GM12878 (cell line): Measurements from ENCODE around the gene VSIG10. TPM values are rescaled to one million over a fixed set of nuclear protein-coding genes. Genes with fewer than 3 reads are reported as not detected.

Source experiments
- ATAC-seq: fragments of 200-7000 bp; cut with Tn5 transposase; 3 replicates; pipeline ENCODE4 v1.9.1; 2020; ENCODE audit warnings: mild to moderate bottlenecking, moderate library complexity
- BruUV-seq: library from RNA; stranded (reverse); fragments of 400-500 nt; replicated peaks from 2 replicates; lab custom pipeline; 2021; lab: Mats Ljungman, UMichigan
- CTCF ChIA-PET: fragments of 300-600 bp; sonication (Branson Sonifier 250); formaldehyde crosslinking; extraction: SDS; loops from one replicate; lab custom pipeline; 2021; ENCODE audit warnings: inconsistent platforms; lab: Yijun Ruan, JAX
- POLR2A ChIA-PET: fragments of 350-600 bp; formaldehyde crosslinking; extraction: SDS; loops from one replicate; lab custom pipeline; 2021; ENCODE audit warnings: inconsistent platforms; lab: Charles Lee
- RAD21 ChIA-PET: fragments of 300-600 bp; sonication (Branson Sonifier 250); formaldehyde crosslinking; loops from one replicate; lab custom pipeline; 2023; ENCODE audit warnings: antibody characterized with exemption; ENCODE audit not compliant: unreplicated experiment; lab: Charles Lee
- SMC1A ChIA-PET: fragments of 300-600 bp; sonication (Branson Sonifier 250); formaldehyde crosslinking; loops from one replicate; lab custom pipeline; 2023; ENCODE audit not compliant: unreplicated experiment, uncharacterized antibody; lab: Charles Lee
- DNase-seq: peaks from one replicate; pipeline ENCODE4 v3.0.0-alpha.2; 2011; ENCODE audit warnings: low read depth, low spot score
- FAIRE-seq: peaks from 3 replicates; lab custom pipeline; 2011; peaks lifted over from hg19 to GRCh38; lab: Jason Lieb, UNC
- H2AFZ ChIP-seq: 2 replicates; pipeline ENCODE4 v1.6.0; 2011; ENCODE audit warnings: low read depth, low read length, control low read depth; ENCODE audit not compliant: control insufficient read depth
- H3K27ac ChIP-seq: 2 replicates; pipeline ENCODE4 v1.5.1; 2011; ENCODE audit warnings: control low read depth; ENCODE audit not compliant: control insufficient read depth, insufficient read depth
- H3K27me3 ChIP-seq, 2 experiments: replicated peaks in 1 of 2; 2 replicates each; pipeline versions ENCODE4 v1.6.0 to v1.6.1; 2011; ENCODE audit warnings: low read length in 1 of 2; ENCODE audit not compliant: control insufficient read depth in 2 of 2, insufficient read depth in 2 of 2
- H3K36me3 ChIP-seq, 2 experiments: 2 replicates each; pipeline ENCODE4 v1.5.1; 2011; ENCODE audit warnings: low read length in 1 of 2; ENCODE audit not compliant: control insufficient read depth in 2 of 2, insufficient read depth in 2 of 2
- H3K4me1 ChIP-seq: 2 replicates; pipeline ENCODE4 v1.6.1; 2011; ENCODE audit warnings: mild to moderate bottlenecking, low read length, moderate library complexity, mixed read lengths; ENCODE audit not compliant: control insufficient read depth, insufficient read depth
- H3K4me2 ChIP-seq: 2 replicates; pipeline ENCODE4 v1.6.0; 2011; ENCODE audit warnings: control low read depth; ENCODE audit not compliant: control insufficient read depth, insufficient read depth
- H3K4me3 ChIP-seq: fragments of 200-600 bp; sonication (generic); 2 replicates; pipeline ENCODE4 v1.5.1; 2016
- H3K79me2 ChIP-seq: 2 replicates; pipeline ENCODE4 v1.6.0; 2011; ENCODE audit warnings: low read length; ENCODE audit not compliant: control insufficient read depth, insufficient read depth
- H3K9ac ChIP-seq: 2 replicates; pipeline ENCODE4 v1.8.0; 2011; ENCODE audit warnings: low read length, control low read depth, mixed read lengths; ENCODE audit not compliant: control insufficient read depth, insufficient read depth
- H3K9me3 ChIP-seq: replicated peaks from 3 replicates; pipeline ENCODE4 v1.5.1; 2011; ENCODE audit warnings: mild to moderate bottlenecking, low read length; ENCODE audit not compliant: control insufficient read depth, insufficient read depth
- H4K20me1 ChIP-seq: 2 replicates; pipeline ENCODE4 v1.6.0; 2011; ENCODE audit not compliant: control insufficient read depth, insufficient read depth
- ATF7 ChIP-seq: fragments of 450-650 bp; IDR thresholded peaks from 2 replicates; pipeline ENCODE4 v1.6.1; 2016; ENCODE audit warnings: low read depth, mild to moderate bottlenecking
- BCL3 ChIP-seq: IDR thresholded peaks from 2 replicates; pipeline ENCODE4 v1.6.1; 2011; ENCODE audit warnings: borderline replicate concordance, low read depth, mild to moderate bottlenecking, moderate library complexity, low read length; ENCODE audit not compliant: insufficient read depth, poor library complexity, severe bottlenecking
- E2F8 ChIP-seq: fragments of 450-650 bp; IDR thresholded peaks from 2 replicates; pipeline ENCODE4 v1.6.1; 2018; ENCODE audit warnings: mild to moderate bottlenecking, low read depth, moderate library complexity; ENCODE audit not compliant: partially characterized antibody
- GABPA ChIP-seq: IDR thresholded peaks from 2 replicates; pipeline ENCODE4 v1.6.1; 2014; ENCODE audit warnings: antibody characterized with exemption, low read depth, mild to moderate bottlenecking, inconsistent platforms
- HDAC6 ChIP-seq: fragments of 200-600 bp; sonication (generic); IDR thresholded peaks from one replicate; pipeline ENCODE4 v1.8.0; 2017; ENCODE audit warnings: antibody characterized with exemption; ENCODE audit not compliant: unreplicated experiment
- IKZF2 ChIP-seq, 2 experiments: fragments of 450-650 bp; IDR thresholded peaks; 2 replicates each; pipeline ENCODE4 v1.6.1; 2017; ENCODE audit warnings: mild to moderate bottlenecking in 2 of 2, moderate library complexity in 2 of 2
- KLF5 ChIP-seq: fragments of 450-650 bp; IDR thresholded peaks from 2 replicates; pipeline ENCODE4 v1.6.1; 2014; ENCODE audit warnings: mild to moderate bottlenecking; ENCODE audit not compliant: partially characterized antibody
- NR2C2 ChIP-seq: IDR thresholded peaks from 2 replicates; pipeline ENCODE4 v1.6.1; 2011; ENCODE audit warnings: borderline replicate concordance, low read depth; ENCODE audit not compliant: control insufficient read depth, insufficient read length
- PAX5 ChIP-seq: IDR thresholded peaks from 2 replicates; pipeline ENCODE4 v1.6.1; 2011; ENCODE audit warnings: low read depth, low read length, borderline replicate concordance
- PBX3 ChIP-seq: IDR thresholded peaks from 2 replicates; pipeline ENCODE4 v1.6.1; 2011; ENCODE audit warnings: mild to moderate bottlenecking, low read depth, low read length, moderate library complexity; ENCODE audit not compliant: insufficient replicate concordance
- PKNOX1 ChIP-seq: fragments of 450-650 bp; IDR thresholded peaks from 2 replicates; pipeline ENCODE4 v1.6.1; 2016; ENCODE audit warnings: mild to moderate bottlenecking
- TARDBP ChIP-seq: IDR thresholded peaks from 2 replicates; pipeline ENCODE4 v1.6.1; 2016; ENCODE audit warnings: borderline replicate concordance
- TCF7 ChIP-seq: IDR thresholded peaks from 2 replicates; pipeline ENCODE4 v1.6.1; 2014; ENCODE audit warnings: antibody characterized with exemption, borderline replicate concordance
- ZNF217 ChIP-seq: fragments of 450-650 bp; IDR thresholded peaks from 2 replicates; pipeline ENCODE4 v1.6.1; 2017; ENCODE audit warnings: antibody characterized with exemption, mild to moderate bottlenecking
- WGBS: methylation state at CpG from one replicate; pipeline ENCODE4 v1.1.6; 2016; ENCODE audit warnings: low lambda C conversion rate; ENCODE audit not compliant: insufficient replicate concordance, insufficient coverage; ENCODE audit errors: missing lambda C conversion rate; 5-methylcytosine and 5-hydroxymethylcytosine counted together
- in situ Hi-C: fragments of 300-500 bp; cut with MboI; formaldehyde crosslinking; loops from 9 replicates; pipeline ENCODE4 v1.14.3; 2018; ENCODE audit warnings: mixed read lengths
- intact Hi-C: fragments of 100-400 bp; cut with micrococcal nuclease; formaldehyde crosslinking; loops from one replicate; pipeline ENCODE4 v1.14.2; 2022; ENCODE audit not compliant: unreplicated experiment
- polyA plus RNA-seq, 11 experiments: library from polyadenylated mRNA; depleted of rRNA in 4 of 11; unstranded in 6 of 11; stranded (reverse) in 5 of 11; fragments of >200 nt; fragmentation: Nextera tagmentation in 4 of 11; fragmentation: Illumina TruSeq in 1 of 11; extraction: Ambion mirVana in 4 of 11; extraction: Trizol in 1 of 11; gene quantifications; 1 replicate in 1 of 11; 2 replicates in 10 of 11; pipeline versions ENCODE4 v1.2.1 to v1.2.3, GENCODE V29; 2011 to 2016; ENCODE audit warnings: inconsistent platforms in 2 of 11, missing spikeins in 2 of 11, low read depth in 1 of 11
- total RNA-seq, 4 experiments: library from RNA; depleted of rRNA in 3 of 4; stranded (reverse); fragments of >200 nt in 3 of 4; fragmentation: Illumina TruSeq in 1 of 4; extraction: Trizol in 1 of 4; gene quantifications; 2 replicates each; pipeline versions ENCODE4 v1.2.1 to v1.2.3, GENCODE V29; 2013 to 2021

VSIG10 gene
- total and polyA plus RNA-seq, 10 of the 15 experiments (the other 5 are each of a cell fraction or from before 2014, with no cell fraction given) = 3.4 to 10.2 (median 5.8) TPM

GRCh38 chr12:118050972-118051910 lies 52.6 kb downstream of the VSIG10 start (continued):
- no peak for TF ChIP-seq PBX3
- no peak for TF ChIP-seq TARDBP

- Histone ChIP-seq H4K20me1 (no peaks in the 10 kb centered on the region), H3K27ac (no peak overlapping the region), H3K4me1 (peaks cover 4% of the 10 kb centered on the region), H3K36me3 (peaks cover 5 to 29% of the 10 kb centered on the region in 2 experiments; a peak in 3 of 4 replicates), H3K27me3 (no peaks in the 10 kb centered on the region), H3K4me3 (no peak overlapping the region), H3K4me2 (peak overlapping the region; percentile 21; the same call in 1 of the 2 replicates), H3K9ac (no peak overlapping the region), H3K79me2 (no peaks in the 10 kb centered on the region; the same call in 1 of the 2 replicates), H2AFZ (no peak overlapping the region), H3K9me3 (no peaks in the 10 kb centered on the region; the same call in 2 of the 3 replicates)
- WGBS = 100% methylated on average over 4 of the region's 4 CpGs
- DNase-seq (no peak), FAIRE-seq (no peak), ATAC-seq (no peak; the same call in 2 of the 3 replicates)
- BruUV-seq = no TSS peak
- intact Hi-C loops (no loop called here), in situ Hi-C loops (no loop called here)
- ChIA-PET POLR2A (interaction anchor here (0.6 to 1.5 kb wide), 3 partner anchors 12 to 169 kb away, joined by 3 to 5 read pairs (median 5); no protein-coding TSS in a partner anchor), SMC1A (interaction anchor here (1.2 to 1.5 kb wide), 5 partner anchors 10 to 330 kb away, joined by 3 to 8 read pairs (median 5); partner anchors contain the start of gene SUDS3), RAD21 (interaction anchor here (0.8 to 1.0 kb wide), 2 partner anchors 10 to 19 kb away, joined by 3 read pairs; no protein-coding TSS in a partner anchor), CTCF (interaction anchor here (1.0 to 3.7 kb wide), 2 partner anchors 9 to 18 kb away, joined by 3 to 36 read pairs; no protein-coding TSS in a partner anchor)
- no peak for TF ChIP-seq TARDBP
- no peak for TF ChIP-seq ZNF217
- TF ChIP-seq TCF7 = no peak
- no peak for TF ChIP-seq PAX5
- TF ChIP-seq ATF7 = no peak
- TF ChIP-seq NR2C2 = no peak
- TF ChIP-seq HDAC6 = no peak
- no peak for TF ChIP-seq KLF5
- no peak for TF ChIP-seq PKNOX1
- no peak for TF ChIP-seq IKZF2 (IDR thresholded peaks at IDR 0.05)
- no peak for TF ChIP-seq BCL3
- TF ChIP-seq GABPA = no peak
- TF ChIP-seq E2F8 = no peak
Observed at GRCh38 chr12:118046430-118046829, 57.4 kb downstream of the VSIG10 start.
